Upper lobe of left lung (tissue), 4 donors: ENCODE measurements around the gene DGCR2.

Experiments used
- EP300 ChIP-seq, 4 donors: sonication (generic); formaldehyde crosslinking; IDR thresholded peaks; one replicate each; pipeline ENCODE4 v1.5.1; 2017; ENCODE audit warnings: antibody characterized with exemption in 4 of 4, control low read depth in 2 of 4
- POLR2A ChIP-seq, 4 donors: fragments of 450-650 bp; IDR thresholded peaks; one replicate each; pipeline ENCODE4 v1.5.1; 2016 to 2017; ENCODE audit warnings: antibody characterized with exemption in 4 of 4, mild to moderate bottlenecking in 2 of 4
- TF ChIP-seq, protein P1 (sequence below), 6 experiments: fragments of 450-650 bp in 4 of 6; fragments of 200-600 bp in 2 of 6; sonication (generic) in 2 of 6; IDR thresholded peaks; one replicate each; pipeline ENCODE4 v1.5.1; 2016 to 2019; ENCODE audit warnings: antibody characterized with exemption in 6 of 6

DNA sequence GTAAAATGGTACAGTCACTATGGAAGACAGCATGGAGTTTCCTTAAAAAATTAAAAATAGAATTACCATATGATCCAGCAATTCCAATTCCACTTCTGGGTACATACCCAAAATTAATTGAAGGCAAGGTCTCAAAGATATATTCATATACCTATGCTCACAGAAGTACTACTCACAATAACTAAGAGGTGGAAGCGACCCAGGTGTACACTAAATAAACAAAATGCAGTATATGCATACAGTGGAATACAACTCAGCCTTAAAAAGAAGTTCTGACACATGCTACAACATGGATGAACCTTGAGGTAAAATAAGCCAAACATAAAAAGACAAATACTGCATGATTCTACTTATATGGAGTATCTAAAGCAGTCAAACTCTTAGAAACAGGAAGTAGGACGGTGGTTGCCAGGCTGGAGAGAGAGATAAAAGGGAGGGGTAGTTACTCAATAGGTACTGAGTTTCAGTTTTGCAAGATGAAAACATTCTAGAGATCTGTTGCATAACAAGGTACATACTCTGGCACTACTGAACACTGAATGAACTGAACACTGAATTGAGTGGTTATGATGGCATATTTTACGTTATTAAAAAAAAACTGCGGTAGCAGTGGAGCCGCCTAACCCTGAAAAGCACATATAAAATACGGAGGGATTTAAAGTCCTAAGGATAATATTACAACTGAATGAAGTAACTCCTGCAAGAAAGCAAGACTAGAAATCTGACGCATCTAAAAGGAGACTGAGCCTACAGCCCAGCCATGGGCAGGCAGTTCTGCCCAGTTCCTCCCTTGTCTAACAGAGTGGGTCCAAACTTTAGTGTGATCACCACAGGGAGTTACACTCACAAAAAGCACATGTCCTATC, 12.8 kb downstream of the DGCR2 start:
- TF ChIP-seq, protein P1, sequence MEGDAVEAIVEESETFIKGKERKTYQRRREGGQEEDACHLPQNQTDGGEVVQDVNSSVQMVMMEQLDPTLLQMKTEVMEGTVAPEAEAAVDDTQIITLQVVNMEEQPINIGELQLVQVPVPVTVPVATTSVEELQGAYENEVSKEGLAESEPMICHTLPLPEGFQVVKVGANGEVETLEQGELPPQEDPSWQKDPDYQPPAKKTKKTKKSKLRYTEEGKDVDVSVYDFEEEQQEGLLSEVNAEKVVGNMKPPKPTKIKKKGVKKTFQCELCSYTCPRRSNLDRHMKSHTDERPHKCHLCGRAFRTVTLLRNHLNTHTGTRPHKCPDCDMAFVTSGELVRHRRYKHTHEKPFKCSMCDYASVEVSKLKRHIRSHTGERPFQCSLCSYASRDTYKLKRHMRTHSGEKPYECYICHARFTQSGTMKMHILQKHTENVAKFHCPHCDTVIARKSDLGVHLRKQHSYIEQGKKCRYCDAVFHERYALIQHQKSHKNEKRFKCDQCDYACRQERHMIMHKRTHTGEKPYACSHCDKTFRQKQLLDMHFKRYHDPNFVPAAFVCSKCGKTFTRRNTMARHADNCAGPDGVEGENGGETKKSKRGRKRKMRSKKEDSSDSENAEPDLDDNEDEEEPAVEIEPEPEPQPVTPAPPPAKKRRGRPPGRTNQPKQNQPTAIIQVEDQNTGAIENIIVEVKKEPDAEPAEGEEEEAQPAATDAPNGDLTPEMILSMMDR (IDR thresholded peaks at IDR 0.05), result no peak
- TF ChIP-seq EP300 (IDR thresholded peaks at IDR 0.05), result peak in 2 of 4 donors; percentile 35 to 41
- TF ChIP-seq POLR2A (IDR thresholded peaks at IDR 0.05), result no peak
